Left renal cortex interstitium (tissue), 4 donors: Measurements from ENCODE around the gene TRABD2B. TPM values are rescaled to one million over a fixed set of nuclear protein-coding genes. Genes with fewer than 3 reads are reported as not detected.
A peak's percentile ranks its signal among the peaks of the same experiment; 100 is the strongest.

Source experiments
- DNase-seq, 4 donors: peaks; one replicate each; pipeline ENCODE4 v3.0.0-alpha.2; 2013; ENCODE audit warnings: low read depth in 4 of 4, low spot score in 2 of 4, missing footprints in 1 of 4
- polyA plus RNA-seq, 4 donors: library from polyadenylated mRNA; unstranded; fragments of 120-200 nt; gene quantifications; one replicate each; pipeline ENCODE4 v1.2.1, GENCODE V29; 2013; ENCODE audit not compliant: insufficient read length in 4 of 4

TRABD2B gene
- polyA plus RNA-seq, 4 donors: 13.9 to 29.5 (median 23.1) TPM

DNA sequence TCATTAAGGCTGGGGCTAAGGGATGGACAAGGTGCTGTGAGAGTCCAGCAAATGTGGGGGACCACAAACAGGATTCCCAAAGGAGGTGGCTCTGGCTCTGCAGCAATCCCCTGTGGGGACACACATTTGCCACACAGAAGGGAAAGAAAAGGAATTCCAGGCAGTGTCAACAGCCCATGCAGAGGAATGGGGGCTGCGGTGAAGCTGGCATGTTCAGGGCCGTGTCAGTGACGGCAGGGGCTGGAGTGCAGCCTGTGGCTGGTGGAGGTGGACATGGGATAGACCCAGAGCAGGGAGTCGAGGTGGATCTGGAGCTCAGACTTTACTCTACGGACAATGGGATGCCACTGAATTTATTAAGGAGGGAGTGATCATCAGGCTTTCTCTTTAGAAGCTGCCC lies 183.2 kb downstream of the TRABD2B start:
- DNase-seq: no peak

DNA sequence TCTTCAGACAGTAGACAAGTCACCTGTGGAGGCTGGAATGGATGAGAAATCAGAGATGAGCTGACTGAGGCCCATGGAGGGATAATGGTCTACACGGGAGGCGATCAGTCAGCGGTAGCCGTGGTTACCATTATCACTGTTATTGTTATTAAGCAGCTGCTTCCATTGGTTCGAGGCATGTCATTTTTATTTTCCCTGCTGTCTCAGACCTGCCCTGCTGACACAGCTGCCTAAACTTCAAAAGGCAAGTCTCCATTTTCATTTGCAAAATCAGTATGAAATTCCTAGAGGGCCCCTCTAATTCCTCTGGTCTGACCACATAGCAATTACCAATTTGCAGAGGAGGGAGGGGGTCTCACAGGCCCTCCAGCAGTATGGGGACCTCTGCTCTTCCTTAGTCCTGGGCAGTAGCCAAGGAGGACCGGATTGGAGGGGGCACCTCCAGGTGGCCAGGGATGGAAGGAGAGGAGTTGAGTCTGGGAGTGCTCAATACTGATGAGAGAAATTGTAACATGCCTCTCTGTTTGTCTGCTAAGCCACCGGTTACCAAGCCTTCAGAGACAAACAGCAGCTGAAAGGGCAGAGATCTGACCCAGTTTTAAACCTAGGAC lies 184.2 kb downstream of the TRABD2B start:
- no peak for DNase-seq

- no peak for DNase-seq
Observed at GRCh38 chr1:47810964-47811682, 186.1 kb downstream of the TRABD2B start.

GRCh38 chr1:47809301-47810084 lies 187.7 kb downstream of the TRABD2B start:
- DNase-seq: no peak

GRCh38 chr1:47808612-47809011 lies 188.6 kb downstream of the TRABD2B start:
- no peak for DNase-seq

DNA sequence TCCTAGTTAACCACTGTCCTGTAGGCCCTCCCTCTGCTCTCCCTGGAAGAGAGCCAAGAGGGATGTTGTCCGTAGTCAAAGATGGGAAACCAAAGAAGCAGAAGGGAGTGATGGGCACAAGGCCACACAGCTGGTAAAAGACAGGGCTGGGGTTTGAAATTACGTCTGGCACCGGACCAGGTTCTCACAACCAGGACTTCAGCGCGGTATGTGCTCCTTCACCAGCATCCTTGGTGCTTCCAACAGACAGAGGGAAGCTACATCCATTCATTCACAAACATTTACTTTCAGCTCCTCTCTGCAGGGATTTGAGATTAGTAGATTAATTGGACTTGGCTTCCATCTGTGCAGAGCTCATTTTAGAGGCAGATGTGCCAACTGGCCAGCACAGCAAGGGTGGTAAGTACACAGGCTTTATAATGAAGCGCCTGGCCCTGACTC lies 191.2 kb downstream of the TRABD2B start:
- DNase-seq: no peak

- DNase-seq: no peak
Observed at GRCh38 chr1:47805018-47805417, 192.2 kb downstream of the TRABD2B start.

- DNase-seq: peak; percentile 23 to 55 (median 48)
Observed at GRCh38 chr1:47803815-47804501, 193.2 kb downstream of the TRABD2B start.

GRCh38 chr1:47797575-47797974 lies 199.6 kb downstream of the TRABD2B start:
- DNase-seq: no peak

- no peak for DNase-seq
Observed at GRCh38 chr1:47796626-47797025, 200.6 kb downstream of the TRABD2B start.

DNA sequence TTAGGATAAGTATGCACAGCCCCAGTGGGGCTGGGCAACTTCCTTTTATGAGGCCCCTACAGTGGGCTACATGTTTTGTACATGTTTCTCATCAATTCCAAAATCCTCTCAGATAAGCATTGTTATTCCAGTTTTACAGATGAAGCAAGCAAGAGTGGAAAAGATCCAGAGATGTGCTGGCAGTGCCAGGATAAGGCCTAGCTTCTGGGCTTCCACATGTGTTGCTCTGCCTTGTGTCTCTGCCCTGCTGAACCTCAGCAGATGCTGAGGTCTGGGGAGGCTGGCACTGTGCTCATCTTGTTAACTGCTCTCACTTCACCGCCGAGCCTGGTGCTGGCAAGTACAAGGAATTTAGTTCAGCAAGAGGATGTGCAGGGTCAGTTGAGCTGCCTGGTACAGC lies 202.1 kb downstream of the TRABD2B start:
- no peak for DNase-seq

- DNase-seq: no peak
Observed at GRCh38 chr1:47794530-47794929, 202.7 kb downstream of the TRABD2B start.

GRCh38 chr1:47794081-47794480 lies 203.1 kb downstream of the TRABD2B start:
- no peak for DNase-seq

- DNase-seq: no peak
Observed at GRCh38 chr1:47793563-47793962, 203.6 kb downstream of the TRABD2B start.

DNA sequence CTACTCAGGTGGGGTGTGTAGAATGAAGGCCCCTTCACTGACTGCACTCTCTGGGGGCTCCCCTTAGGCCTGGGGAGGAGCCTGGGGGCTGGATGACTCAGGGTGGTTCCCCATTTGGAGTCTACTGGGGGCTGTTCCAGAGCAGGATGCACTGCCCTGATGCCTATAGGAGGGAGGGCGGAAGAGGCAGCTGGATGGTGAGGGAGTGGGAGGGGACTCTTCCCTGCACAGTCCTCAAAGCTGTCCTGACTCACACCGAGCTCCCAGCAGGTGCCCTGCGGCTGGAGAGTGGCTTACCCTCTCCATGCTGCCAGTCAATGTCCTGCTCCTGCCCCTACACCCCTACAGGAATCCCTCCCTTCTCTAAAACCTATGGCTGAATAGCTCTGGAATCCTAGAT lies 204.4 kb downstream of the TRABD2B start:
- no peak for DNase-seq

GRCh38 chr1:47791879-47792608 lies 205.1 kb downstream of the TRABD2B start:
- DNase-seq: no peak

DNA sequence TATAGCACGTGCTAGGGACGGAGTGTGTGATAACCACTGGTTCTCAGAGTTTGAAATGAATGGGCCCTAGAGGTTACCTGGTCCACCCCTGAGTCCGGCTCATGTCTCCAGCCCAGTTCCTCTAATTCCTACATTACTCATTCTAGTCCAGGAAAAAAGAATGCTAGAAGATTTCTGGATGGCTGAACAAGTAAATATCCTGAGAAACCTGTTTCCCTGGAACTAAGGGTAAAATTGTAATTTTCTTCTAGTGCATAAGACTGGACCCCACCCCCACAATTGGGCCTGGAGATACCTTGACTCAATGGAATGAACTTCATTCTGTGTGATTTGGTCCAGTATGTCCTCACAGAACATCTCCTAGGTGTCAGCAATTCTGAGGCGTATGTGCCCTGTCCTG lies 208.4 kb downstream of the TRABD2B start:
- DNase-seq: no peak

DNA sequence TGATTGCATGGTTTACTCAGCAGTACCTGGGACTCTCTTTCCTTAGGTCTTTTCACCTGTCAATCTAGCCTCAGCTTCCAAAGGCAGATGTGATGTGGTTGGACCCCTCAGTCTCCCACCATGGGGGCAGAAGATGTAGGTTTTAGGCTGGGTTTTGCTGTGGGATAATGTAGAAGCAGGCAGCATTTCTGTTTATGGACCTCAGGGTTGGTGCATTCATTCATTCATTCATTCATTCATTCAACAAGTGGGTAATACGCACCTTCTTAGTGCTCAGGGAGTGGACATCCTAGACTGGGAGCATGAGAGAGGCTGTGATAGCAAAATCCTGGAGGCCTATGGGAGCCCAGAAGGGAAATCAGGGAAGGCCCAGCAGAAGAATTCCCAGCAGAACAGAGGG lies 209.6 kb downstream of the TRABD2B start:
- DNase-seq: no peak

DNA sequence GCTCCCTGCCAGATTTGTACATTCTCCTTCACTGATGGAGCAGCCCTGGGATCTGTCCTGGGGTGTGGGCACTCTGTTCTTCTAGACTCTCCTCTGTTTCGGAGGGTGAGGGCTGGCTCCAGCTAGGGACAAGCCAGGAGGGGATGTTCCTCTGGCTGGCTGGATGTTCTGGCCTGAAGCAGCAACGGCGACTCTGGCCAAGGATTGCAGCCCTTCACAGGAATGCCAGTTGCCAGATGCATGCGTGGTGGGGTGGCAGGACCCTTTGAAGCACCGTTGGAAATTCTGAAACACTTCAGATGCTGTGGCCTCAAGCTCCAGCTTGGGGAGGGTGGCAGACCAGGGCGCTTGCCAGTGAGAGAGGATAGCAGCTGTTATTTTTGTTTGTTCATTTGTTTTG lies 210.9 kb downstream of the TRABD2B start:
- DNase-seq: no peak

DNA sequence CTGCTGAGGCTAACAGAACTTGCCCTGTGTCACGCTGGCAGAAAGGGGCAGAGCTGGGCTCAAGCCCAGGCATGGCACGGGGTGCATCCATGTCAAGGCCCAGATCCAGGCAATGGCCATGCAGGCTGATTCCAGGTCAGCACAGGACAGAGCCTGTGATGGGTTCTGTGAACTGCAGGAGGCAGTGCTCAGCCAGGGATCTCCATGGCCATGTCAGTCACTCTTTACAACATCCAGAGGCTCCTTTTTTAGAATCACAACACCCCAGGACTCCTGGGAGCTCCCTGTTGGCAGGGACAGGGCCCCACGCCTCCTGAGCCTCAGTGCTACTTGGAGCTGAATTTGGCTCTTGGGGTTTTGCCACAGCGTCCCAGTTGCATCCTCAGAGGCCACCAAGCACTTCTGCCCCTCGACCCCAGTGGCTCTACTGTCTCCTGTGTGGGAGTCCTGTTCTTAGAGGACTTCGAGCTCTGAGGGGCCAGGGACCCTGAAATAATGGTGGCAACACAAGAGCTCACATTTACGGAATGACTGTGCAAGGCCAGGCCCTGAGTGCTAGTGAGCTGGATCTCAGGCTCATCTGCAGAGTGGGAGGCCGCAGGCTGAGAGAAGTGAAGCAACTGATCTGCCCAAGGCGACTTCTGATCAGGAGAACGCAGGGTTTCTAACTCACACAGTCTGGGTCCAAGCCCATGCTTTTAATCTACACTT lies 211.5 kb downstream of the TRABD2B start:
- no peak for DNase-seq
